Loucy (cell line): ENCODE data around the gene ST7L.

Experiments
- H2AFZ ChIP-seq: fragments of 200-600 bp; sonication (generic); 2 replicates; pipeline ENCODE4 v1.6.0; 2016; ENCODE audit warnings: antibody characterized with exemption, mild to moderate bottlenecking, low read length, moderate library complexity
- H3F3A ChIP-seq: fragments of 200-600 bp; 2 replicates; pipeline ENCODE4 v1.6.0; 2016; ENCODE audit warnings: antibody characterized with exemption, low read depth, mild to moderate bottlenecking
- H3K27me3 ChIP-seq: fragments of 200-600 bp; sonication (generic); 2 replicates; pipeline ENCODE4 v1.6.1; 2014; ENCODE audit warnings: low read length, mild to moderate bottlenecking; ENCODE audit not compliant: insufficient read depth, poor library complexity, severe bottlenecking
- H3K36me3 ChIP-seq: fragments of 200-600 bp; sonication (generic); 2 replicates; pipeline ENCODE4 v1.6.1; 2016; ENCODE audit warnings: low read length; ENCODE audit not compliant: insufficient read depth
- H3K4me1 ChIP-seq: fragments of 200-600 bp; sonication (generic); 2 replicates; pipeline ENCODE4 v1.5.1; 2014; ENCODE audit warnings: low read length, mild to moderate bottlenecking; ENCODE audit not compliant: insufficient read depth, poor library complexity, severe bottlenecking
- H3K4me2 ChIP-seq: fragments of 200-600 bp; sonication (generic); 2 replicates; pipeline ENCODE4 v1.6.0; 2014; ENCODE audit warnings: antibody characterized with exemption, low read length, low read depth, mild to moderate bottlenecking; ENCODE audit not compliant: poor library complexity, severe bottlenecking
- H3K4me3 ChIP-seq: fragments of 200-600 bp; sonication (generic); 2 replicates; pipeline ENCODE4 v1.5.1; 2014; ENCODE audit warnings: low read length, mild to moderate bottlenecking, mixed read lengths; ENCODE audit not compliant: poor library complexity, severe bottlenecking
- H3K79me2 ChIP-seq: fragments of 200-600 bp; sonication (generic); 2 replicates; pipeline ENCODE4 v1.6.1; 2014; ENCODE audit warnings: low read length; ENCODE audit not compliant: insufficient read depth
- H3K9ac ChIP-seq: fragments of 200-600 bp; sonication (generic); 2 replicates; pipeline ENCODE4 v1.6.0; 2014; ENCODE audit warnings: mild to moderate bottlenecking, low read depth, low read length, moderate library complexity; ENCODE audit not compliant: poor library complexity, severe bottlenecking
- H3K9me2 ChIP-seq: fragments of 200-600 bp; sonication (generic); replicated peaks from 2 replicates; pipeline ENCODE4 v1.6.1; 2016; ENCODE audit warnings: low read depth, low read length, mixed read lengths
- H3K9me3 ChIP-seq: fragments of 200-600 bp; sonication (generic); 2 replicates; pipeline ENCODE4 v1.6.1; 2014; ENCODE audit warnings: mild to moderate bottlenecking, antibody characterized with exemption, low read length, low read depth; ENCODE audit not compliant: insufficient read depth
- H4K20me1 ChIP-seq: fragments of 200-600 bp; sonication (generic); 2 replicates; pipeline ENCODE4 v1.6.0; 2014; ENCODE audit warnings: antibody characterized with exemption, low read length, mild to moderate bottlenecking; ENCODE audit not compliant: insufficient read depth, poor library complexity, severe bottlenecking
- EZH2phosphoT487 ChIP-seq: fragments of 200-600 bp; IDR thresholded peaks from 2 replicates; pipeline ENCODE4 v1.6.1; 2018; ENCODE audit warnings: antibody characterized with exemption, mild to moderate bottlenecking, moderate library complexity, borderline replicate concordance
- TF ChIP-seq, protein P1 (sequence below): fragments of 200-600 bp; sonication (generic); conservative IDR thresholded peaks from 2 replicates; pipeline ENCODE4 v1.5.1; 2014; ENCODE audit warnings: mild to moderate bottlenecking, antibody characterized with exemption, low read length

Gene ST7L

DNA sequence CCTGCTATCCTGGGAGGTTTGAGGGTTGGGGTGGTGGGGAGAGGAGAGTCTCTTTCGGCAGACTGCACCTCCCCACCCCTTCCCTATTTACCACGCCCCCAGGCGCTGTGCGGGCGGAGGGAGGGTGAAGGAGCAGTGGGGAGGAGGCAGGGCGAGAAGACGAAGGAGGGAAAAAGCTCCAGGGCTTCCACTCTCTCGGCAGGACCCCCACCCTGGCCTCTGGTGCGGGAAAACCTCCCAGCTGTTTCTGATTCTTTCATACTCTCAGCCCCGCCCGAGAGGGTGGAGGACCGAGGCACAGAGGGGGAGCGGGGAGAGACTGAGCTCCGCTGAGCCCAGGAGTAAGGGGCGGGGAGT is 111.0 kb downstream of the ST7L start:
- Histone ChIP-seq H3K4me1 (peaks cover 8% of the 10 kb centered on the region), H3F3A (no peaks in the 10 kb centered on the region), H3K9me3 (no peaks in the 10 kb centered on the region), H3K36me3 (no peaks in the 10 kb centered on the region), H3K9me2 (no peaks in the 10 kb centered on the region), H3K4me2 (no peak overlapping the region), H2AFZ (no peak overlapping the region), H3K79me2 (no peaks in the 10 kb centered on the region), H3K4me3 (no peak overlapping the region), H3K9ac (no peak overlapping the region), H3K27me3 (peaks cover 4% of the 10 kb centered on the region), H4K20me1 (no peaks in the 10 kb centered on the region)
- no peak for TF ChIP-seq EZH2phosphoT487
- TF ChIP-seq, protein P1, sequence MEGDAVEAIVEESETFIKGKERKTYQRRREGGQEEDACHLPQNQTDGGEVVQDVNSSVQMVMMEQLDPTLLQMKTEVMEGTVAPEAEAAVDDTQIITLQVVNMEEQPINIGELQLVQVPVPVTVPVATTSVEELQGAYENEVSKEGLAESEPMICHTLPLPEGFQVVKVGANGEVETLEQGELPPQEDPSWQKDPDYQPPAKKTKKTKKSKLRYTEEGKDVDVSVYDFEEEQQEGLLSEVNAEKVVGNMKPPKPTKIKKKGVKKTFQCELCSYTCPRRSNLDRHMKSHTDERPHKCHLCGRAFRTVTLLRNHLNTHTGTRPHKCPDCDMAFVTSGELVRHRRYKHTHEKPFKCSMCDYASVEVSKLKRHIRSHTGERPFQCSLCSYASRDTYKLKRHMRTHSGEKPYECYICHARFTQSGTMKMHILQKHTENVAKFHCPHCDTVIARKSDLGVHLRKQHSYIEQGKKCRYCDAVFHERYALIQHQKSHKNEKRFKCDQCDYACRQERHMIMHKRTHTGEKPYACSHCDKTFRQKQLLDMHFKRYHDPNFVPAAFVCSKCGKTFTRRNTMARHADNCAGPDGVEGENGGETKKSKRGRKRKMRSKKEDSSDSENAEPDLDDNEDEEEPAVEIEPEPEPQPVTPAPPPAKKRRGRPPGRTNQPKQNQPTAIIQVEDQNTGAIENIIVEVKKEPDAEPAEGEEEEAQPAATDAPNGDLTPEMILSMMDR: no peak

DNA sequence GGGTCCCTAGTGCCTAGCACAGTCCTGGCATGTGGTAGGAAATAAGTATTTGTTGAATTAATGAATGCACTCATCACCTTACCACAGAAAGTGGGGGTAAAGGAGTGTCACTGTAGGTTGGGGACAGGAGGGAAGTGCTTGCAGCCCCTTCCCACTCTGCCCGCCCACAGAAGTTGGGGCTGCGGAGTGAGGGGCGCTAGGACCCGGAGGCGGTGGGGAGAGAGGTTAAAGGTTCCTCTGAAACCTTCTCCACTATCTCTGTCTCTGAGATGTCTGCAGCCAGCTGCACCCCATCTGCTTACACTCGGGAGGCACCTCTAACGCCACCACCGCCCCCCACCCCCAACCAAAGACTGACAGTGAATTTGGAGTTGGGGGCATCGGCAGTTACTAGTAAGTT is 111.6 kb downstream of the ST7L start:
- no peaks in the 10 kb centered on the region for H3K79me2 ChIP-seq
- H2AFZ ChIP-seq: no peak overlapping the region
- H3K27me3 ChIP-seq: peaks cover 4% of the 10 kb centered on the region
- TF ChIP-seq, protein P1: no peak
- no peak for TF ChIP-seq EZH2phosphoT487
- H3K4me3 ChIP-seq: no peak overlapping the region
- peaks cover 4% of the 10 kb centered on the region for H3K4me1 ChIP-seq
- H3K9me2 ChIP-seq: no peaks in the 10 kb centered on the region
- H3K36me3 ChIP-seq: no peaks in the 10 kb centered on the region
- no peak overlapping the region for H3K4me2 ChIP-seq
- H3K9ac ChIP-seq: no peak overlapping the region
- H3F3A ChIP-seq: no peaks in the 10 kb centered on the region
- no peaks in the 10 kb centered on the region for H4K20me1 ChIP-seq
- H3K9me3 ChIP-seq: no peaks in the 10 kb centered on the region

DNA sequence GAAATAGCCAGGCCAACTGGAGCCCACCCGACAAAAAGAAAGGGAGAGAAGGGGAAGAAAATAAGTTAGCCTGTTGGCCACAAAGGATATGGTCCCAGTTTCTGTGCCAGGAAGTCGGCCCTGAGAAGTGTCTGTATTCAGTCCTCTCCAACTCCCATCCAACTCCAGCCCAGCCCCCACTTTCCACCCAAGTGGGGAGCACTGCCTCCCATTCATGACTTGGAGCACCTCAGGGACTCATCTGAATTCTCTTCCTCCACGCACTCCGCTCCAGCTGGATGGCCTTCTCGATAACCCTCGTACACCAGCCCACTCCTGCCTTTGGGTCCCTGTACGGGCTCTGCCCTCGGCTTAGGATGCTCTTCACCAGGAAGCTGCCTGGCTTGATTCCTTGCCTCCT is 112.2 kb downstream of the ST7L start:
- H3K4me2 ChIP-seq: no peak overlapping the region
- TF ChIP-seq, protein P1: no peak
- TF ChIP-seq EZH2phosphoT487: no peak
- no peaks in the 10 kb centered on the region for H3K36me3 ChIP-seq
- H3K9me3 ChIP-seq: no peaks in the 10 kb centered on the region
- H3K4me3 ChIP-seq: no peak overlapping the region
- no peaks in the 10 kb centered on the region for H3K9me2 ChIP-seq
- H3K9ac ChIP-seq: no peak overlapping the region
- H3K4me1 ChIP-seq: peaks cover 4% of the 10 kb centered on the region
- no peaks in the 10 kb centered on the region for H3F3A ChIP-seq
- H2AFZ ChIP-seq: no peak overlapping the region
- H3K79me2 ChIP-seq: no peaks in the 10 kb centered on the region
- H3K27me3 ChIP-seq: peaks cover 4% of the 10 kb centered on the region
- no peaks in the 10 kb centered on the region for H4K20me1 ChIP-seq
